CD4-positive, alpha-beta T cell treated with Interferon gamma for 1 hour (primary cell): Measurements from ENCODE around the gene CALHM3.

Source experiments
- DNase-seq: peaks from one replicate; pipeline ENCODE4 v3.0.0-alpha.2; 2020

CALHM3 gene

DNA sequence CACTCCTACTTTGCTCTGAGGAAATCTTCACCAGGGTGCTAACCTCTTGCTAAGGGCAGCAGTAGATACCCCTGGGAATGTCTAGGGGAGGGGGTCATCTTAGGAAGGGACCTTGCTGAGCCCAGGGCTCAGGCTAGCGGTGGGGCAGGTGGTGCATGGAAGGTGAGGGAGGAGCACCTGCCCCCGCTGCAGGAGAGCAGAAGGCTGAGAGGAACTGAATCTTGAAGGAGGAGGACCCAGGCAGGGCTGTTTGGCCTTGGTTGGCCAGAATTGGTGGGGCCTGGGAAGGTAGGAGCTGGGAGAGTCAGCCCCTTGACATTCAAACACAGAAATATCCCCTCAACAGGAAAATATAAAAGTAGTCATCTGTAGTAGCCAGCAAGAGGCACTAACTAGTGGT, 7.0 kb downstream of the CALHM3 start:
- no peak for DNase-seq

DNA sequence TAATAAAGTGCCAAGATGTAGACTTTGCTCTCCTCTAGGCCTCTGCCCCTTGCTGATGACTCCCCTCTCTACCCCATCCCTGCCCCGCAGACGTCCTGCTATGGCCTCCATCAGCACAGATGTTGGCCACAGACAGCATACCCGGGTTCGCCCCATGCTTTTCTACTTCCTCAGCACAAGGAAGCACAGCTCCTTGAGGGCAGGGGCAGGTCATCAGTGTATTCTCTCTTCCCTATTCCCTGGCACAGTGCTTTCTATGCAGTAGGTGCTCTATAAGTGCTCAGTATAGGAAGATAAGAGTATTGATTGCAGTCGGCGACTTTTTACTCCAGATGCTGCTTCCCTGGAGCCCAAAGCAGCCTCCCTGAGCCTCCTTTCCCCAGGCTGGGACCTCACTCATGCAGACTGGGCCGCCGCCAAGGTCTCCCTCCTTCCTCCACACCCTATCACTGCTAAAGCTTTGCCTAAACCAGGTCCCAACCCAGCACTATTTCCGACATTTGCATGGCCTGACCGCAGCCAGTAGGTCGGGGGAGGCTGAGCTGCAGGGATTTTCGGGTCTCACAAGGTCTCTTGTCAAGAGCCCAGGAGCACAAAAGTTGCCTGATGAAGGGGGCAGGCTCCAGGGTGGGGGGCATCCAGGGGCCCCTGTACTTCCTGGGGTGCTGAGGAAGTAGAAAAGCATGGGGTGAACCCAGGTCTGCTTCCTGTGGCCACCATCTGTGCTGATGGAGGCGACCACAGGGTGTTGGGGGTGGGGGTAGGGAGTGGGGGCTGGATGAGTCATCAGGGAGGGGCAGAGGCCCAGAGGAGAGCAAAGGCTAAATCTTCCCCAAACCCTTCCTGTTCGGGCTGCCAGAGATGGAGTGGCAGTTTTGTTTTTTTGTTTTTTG, 8.0 kb downstream of the CALHM3 start:
- peak; percentile 78 for DNase-seq

DNA sequence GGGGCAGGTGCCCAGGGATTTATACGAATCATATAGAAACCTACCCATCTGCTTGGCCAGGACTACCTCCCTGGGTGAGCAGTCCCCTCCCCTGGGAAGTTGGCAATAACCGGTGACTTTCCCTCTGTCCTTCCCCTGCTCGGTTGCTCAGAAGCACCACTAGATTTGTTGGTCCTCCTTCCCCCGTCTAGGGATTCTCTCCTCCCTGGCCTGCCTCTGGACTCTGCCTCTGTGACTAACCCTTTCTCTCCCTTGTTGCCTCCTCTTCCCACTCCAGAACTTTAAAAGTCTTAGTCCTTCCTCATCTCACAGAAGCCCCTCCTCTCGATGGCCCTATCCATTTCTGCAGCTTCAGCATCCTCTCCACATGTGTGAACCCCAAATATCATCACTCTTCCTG, 9.8 kb downstream of the CALHM3 start:
- no peak for DNase-seq

DNA sequence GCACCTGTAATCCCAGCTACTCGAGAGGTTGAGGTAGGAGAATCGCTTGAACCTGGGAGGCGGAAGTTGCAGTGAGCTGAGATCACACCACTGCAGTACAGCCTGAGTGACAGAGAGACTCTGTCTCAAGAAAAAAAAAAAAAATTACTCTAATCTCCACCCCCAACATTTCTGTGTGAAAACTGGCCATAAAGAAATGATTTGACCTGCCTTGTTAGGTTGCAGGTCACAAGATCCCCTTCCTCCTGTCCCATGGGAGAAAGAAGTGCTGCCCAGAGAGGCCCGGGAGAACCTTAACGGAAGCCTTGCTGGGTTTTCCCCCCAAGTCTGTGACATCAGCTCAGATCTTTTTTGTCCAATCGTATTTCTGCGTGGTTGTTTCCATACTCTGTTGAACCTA, 11.6 kb downstream of the CALHM3 start:
- peak; percentile 34 for DNase-seq

DNA sequence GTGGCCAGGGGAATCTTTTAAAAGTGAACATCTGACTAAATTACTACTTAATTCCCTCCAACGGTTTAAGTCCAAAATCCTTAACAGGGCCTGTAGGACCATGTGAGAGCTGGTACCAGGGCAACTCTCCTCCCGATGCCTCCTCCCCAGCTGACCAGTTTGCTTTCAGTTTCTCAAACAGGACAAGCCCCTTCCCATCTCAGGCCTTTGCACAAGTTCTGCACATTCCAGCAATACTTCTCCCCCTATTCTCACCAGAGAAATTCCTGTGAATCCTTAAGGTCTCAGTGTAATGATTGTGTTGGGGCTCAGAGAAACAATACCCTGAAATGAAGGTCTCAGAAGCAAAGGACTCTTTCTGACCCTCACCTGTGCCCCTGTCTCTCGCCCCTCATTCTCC, 12.3 kb downstream of the CALHM3 start:
- no peak for DNase-seq

DNA sequence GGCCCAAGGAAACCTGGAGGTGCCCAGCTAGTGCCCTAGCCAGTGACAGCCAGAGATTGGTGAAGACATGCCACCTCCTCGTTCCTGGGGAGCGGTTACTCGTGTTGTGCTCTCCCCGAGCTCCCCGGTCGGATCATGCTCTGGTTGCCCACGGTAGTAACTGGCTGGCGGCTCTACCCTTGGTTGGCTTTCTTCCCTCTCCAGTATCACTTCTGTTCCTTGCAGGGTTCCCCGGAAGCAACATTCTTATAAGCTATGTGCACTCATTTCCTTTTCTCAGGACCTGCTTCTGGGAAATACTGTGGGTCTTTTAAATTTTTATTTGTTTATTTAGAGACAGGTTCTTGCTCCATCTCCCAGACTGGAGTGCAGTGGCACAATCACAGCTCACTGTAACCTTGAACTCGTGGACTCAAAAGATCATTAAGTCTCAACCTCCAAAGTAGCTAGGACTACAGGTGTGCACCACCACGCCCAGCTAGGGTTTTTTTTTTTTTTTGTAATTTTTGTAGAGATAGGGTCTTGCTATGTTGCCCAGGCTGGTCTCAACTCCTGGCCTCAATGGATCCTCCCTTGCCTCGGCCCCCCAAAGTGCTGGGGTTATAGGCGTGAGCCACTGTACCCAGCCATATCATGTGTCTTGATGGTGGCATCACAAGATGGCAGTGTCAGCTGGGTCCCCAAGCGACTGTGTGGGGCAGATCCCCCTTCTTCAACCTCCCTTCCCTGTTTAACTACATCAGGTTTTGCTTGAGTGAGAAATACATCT, 13.4 kb downstream of the CALHM3 start:
- DNase-seq, result peak; percentile 43

DNA sequence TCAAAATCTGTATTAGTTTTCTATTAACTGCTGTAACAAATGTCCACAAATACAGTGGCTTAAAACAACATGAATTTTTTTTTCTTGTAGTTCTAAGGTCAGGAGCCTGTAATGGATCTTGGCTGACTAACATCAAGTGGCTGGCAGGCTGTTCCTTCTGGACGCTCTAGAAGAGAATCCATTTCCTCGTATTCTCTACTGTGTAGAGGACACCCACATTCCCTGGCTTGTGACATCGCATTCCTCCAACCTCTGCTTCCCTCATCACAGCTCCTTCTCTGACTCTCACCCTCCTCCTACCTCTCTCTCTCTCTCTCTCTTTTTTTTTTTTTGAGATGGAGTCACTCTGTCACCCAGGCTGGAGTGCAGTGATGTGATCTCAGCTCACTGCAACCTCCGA, 15.5 kb downstream of the CALHM3 start:
- DNase-seq, result no peak

DNA sequence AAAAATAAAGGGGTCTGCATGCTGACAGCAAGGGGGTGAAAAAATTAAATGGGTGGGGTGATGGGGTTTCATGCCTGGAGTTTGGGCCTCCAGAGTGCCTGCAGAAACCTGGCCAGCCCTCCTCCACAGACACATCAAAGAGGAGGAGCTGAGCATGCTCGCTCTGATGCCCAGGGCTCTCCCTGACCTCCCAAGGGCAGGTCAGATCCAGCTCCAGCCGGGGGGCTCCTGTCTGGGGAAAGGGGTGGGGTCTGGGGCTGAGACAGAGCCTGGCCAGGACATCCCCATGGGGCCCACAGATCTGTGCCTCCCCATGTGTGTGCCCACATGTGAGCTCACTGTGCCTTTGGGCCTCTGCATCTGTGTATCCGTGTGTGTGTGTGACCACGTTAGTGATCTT, 19.4 kb downstream of the CALHM3 start:
- no peak for DNase-seq

DNA sequence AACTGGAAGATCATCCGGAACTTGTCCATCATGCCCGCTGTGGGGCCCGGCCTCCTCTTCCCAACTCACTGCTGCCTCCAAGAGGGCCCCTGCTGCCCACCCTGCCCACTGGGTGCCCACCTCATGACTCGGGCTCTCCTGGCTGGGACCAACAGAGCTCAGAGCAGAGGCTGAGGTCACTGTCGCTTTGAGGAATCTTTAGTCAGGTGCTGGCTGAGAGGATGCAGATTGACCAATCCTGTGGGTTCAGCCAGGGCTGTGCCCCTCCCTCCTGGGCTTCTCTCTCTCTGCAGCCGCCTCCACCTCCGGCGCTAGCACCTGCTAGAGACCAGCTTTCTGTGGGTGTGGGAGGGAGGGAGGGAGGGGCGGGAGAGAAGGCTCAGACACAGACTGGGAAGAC, 20.3 kb downstream of the CALHM3 start, which contains the start of gene CALHM1:
Gene CALHM1 (minus strand): TSS at position 181 of the 400 bp plus-strand sequence. CDS start 149 bp downstream, at position 32.
- DNase-seq, result peak; percentile 7

DNA sequence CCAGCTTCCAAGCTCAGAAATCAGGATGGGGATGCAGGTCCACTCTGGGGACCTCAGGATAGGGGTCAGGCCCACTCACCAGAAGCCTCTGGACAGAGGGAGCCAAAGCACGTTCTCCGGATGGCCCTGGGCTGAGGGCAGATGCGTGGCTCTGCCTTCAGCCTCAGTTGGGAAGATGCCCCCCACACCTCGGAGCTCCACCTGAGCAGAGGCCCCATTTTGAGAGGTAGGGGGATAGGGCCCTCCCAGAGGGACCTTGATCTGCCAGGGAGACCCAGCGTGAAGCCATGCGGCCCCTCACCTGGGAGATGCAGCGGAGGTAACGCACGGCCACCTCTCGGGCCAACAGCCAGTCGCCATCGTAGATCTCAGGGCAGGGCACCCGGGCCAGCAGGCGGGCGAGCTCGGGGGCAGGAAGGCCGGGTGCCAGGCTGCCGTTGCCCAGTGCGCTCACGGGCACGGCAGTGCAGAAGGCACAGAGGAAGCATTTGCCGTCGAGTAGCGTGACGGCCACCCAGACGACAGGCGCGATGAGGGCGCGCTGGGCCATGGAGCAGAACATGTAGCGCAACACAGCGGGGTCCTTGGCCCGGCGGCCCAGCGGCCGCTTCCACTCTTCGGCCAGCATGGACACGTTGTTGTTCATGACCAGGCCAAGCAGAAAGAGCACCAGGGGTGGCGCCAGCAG, 21.0 kb downstream of the CALHM3 start:
- DNase-seq, result no peak

DNA sequence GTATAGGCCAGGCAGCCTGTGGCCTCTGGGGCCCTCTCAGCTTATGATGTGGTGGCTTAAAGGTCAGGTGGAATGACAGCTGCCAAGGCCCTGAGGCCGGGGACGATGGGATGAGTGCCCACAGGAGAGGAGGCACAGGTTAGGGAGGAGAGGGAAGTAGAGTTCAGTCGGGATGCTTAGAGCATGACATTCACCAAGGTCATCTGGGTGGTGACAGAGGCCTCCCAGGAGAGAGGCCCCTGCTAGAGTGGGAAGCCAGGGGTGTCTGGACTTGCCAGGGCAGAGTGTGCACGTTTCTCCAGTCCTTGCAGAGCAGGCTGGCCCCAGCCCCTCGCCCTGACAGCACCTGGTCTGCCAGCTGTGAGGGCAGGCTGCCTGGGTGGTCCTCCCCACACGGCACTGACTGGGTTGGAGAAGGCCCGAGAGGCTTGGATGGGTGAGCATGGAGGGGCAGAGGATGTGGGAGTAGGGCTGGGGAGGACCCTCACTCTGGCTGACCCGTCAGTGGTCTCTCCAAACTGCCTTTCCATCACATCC, 21.8 kb downstream of the CALHM3 start:
- DNase-seq, result no peak

DNA sequence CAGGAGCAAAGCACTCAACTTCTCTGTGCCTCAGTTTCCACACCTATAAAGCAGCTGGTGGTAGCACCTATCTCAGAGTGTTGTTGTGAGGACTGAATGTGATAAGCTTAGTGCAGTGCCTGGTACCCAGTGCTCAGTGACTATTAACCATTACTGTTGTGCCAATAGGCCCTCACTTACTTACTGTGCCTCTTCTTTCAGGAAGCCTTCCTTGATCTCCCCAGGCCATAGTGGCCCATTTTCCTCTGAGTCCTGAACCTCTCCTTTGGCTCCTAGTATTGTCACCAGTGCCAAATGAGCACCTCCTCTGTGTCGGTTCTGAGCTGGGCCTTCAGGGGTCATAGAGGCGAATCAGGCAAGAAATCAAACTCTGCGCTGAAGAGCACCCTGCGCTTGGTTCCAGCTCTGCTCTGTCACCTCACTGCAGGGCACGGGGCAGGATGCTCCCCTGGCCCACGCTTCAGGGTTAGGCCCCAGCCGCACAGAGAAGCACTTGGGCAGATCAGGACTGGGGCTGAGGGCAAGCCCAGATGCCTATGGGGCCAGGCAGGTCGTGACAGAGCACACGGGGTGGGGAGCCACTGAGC, 22.9 kb downstream of the CALHM3 start:
- DNase-seq, result no peak

DNA sequence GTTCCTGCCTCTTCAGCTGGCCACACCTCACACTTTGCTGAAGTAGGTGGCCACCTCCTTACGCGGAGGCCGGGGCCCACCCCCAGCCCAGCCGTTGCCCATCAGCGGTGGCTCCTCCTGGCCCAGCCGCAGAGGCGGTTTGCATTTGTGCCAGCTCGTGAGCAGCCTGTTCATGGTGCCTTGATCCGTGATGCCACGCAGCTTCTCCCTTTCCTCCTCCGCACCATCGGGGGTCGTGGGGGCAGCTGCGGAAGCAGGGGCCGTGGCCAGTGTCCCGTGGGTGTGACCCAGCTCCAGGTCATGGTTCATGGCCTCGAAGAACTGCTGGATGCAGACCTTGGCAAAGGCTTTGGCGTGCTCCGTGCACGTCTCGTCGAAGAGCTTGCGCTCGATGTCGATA, 23.8 kb downstream of the CALHM3 start:
- no peak for DNase-seq

DNA sequence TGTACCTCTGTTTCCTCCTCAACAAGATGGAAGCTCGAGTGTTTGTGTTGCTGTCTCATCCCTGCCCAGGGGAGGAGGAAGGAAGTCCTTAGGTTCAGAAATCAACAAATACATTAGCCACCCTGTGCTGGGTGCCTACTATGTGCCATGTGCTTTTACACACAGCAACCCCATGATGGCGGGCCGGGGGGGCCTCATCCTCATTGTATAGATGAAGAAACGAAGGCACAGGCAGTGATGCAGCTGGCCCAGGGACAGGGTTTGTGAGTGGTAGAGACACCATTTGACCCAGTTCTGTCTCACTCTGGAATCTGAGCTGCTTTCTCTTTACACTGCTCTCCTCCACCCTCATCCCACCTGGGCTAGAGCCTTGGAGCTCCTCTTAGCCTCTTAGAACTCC, 25.0 kb downstream of the CALHM3 start:
- no peak for DNase-seq

DNA sequence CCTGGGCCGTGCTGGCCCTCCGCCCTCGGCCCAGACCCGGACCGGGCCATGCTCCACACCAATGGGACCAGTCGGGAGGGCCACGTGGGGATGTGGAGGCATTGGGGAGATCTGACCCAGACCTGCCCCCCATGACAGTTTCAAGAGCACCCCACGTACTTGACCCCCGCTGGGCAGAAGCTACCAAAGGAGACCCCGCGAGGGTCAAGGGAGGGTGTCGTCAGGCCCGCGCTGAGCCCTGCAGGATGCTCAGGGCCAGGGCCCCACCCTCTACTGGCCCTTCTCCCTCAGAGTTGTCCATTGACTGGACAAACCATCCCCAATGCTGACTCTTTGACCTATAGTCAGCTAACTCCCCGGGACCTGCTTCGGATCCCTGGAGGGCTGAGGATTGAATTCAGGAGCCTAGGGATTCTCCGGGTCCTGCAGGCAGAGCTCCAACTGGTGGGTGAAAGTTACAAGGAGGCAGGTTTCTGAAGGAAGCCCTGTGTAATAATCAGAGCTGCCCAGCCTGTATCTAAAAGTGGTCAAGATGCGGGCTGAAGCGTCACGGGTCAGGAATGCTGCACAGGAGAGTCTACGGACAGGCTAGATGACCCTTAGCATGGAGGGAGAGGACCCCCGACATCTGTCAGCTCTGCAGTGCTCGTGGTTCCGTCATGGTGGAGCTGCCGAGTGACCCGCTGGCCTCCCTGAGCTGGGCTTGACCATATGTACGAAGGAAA, 26.4 kb downstream of the CALHM3 start:
- no peak for DNase-seq

DNA sequence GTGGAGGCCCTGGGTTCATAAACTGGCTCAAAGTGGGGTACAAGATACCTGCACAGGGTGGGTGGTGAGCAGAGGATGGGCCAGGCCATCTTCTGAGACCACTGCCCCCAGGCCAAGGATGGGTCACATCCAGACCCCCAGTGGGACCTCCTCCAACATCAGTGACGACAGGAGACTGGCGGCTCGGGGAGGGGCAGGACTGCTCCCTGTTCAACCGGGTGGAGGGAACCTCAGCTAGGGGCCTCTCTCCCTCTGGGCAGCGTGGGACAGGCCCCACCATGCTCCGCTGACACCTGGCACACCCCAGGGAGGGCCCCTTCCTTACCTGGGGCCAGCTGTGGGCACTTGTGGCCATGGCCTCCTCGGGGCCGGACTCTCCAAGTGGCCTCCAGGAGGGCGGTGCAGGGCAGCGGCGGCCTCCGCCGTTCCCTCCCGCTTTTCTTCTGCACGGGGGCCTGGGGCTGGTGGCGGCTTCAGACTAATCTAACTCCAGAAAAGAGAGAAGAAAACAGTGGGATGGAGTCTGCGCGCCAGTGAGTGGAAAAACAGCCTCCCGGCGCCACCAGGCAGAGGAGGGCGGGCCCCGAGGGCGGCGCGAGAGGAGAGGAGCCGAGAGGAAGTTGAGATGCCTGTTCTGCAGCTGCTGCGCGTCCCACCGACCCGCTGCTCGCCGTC, 27.1 kb downstream of the CALHM3 start, which contains the start of gene CALHM2:
Gene CALHM2 (minus strand): TSS at position 540 of the 675 bp plus-strand sequence. CDS start 2,429 bp downstream, outside the sequence.
- peak; percentile 38 for DNase-seq

DNA sequence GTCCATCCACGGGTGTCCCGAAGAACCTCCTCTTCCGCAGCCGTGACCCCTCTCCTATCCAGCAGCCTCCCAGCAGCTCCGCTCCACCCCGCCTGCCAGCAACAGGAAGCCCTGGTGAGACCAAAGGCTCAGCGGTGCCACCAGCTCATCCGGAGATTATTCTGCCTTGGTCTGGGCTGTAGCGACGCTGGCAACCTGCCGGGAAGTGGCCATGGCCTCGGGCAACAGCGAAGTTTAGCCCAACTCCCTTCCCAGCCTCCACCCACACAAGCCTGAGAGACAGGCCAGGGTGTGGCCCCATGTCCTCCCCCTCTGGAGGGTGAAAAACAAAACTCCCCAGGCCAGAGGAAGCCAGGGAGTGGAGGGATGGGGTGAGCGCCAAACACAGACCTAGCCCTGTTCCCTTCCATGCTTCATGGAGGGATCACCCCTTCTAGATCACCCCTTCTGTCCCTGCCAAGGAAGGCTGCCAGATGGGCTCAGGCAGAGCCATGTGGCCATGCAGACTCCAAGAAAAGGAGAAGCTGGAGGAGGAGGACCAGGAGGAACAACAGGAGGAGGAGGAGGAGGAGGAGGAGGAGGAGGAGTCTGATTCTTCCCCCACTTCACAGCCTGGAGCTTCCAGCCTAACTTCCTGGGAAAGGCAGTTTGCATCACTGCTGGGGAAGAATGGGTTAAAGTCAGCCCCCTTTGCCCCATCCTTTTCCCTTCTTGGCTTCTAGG, 27.8 kb downstream of the CALHM3 start:
- peak; percentile 30 for DNase-seq

DNA sequence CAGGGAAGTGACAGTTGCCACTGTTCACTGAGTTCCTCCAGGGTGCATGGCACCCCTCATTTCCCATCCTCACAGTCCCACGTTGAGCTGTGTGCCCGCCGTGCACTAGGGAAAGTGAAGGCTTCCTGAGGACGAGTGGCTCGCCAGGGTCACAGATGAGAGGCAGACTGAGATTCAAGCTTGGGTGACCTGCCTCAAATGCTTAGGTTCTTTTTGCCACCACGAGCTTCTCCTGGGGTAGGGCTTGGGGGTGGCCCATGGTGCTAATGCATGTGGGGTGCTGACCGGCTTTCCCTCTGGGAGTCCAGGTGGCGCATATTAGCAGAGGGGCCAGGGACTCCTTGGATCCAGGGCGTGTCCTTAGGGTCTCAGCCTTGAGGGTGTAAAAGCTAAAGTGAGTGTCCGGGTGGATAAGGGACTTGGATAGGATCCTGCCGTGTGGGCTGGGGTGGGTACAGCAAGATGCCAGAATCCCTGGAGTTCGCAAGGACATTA, 28.8 kb downstream of the CALHM3 start:
- DNase-seq, result no peak

DNA sequence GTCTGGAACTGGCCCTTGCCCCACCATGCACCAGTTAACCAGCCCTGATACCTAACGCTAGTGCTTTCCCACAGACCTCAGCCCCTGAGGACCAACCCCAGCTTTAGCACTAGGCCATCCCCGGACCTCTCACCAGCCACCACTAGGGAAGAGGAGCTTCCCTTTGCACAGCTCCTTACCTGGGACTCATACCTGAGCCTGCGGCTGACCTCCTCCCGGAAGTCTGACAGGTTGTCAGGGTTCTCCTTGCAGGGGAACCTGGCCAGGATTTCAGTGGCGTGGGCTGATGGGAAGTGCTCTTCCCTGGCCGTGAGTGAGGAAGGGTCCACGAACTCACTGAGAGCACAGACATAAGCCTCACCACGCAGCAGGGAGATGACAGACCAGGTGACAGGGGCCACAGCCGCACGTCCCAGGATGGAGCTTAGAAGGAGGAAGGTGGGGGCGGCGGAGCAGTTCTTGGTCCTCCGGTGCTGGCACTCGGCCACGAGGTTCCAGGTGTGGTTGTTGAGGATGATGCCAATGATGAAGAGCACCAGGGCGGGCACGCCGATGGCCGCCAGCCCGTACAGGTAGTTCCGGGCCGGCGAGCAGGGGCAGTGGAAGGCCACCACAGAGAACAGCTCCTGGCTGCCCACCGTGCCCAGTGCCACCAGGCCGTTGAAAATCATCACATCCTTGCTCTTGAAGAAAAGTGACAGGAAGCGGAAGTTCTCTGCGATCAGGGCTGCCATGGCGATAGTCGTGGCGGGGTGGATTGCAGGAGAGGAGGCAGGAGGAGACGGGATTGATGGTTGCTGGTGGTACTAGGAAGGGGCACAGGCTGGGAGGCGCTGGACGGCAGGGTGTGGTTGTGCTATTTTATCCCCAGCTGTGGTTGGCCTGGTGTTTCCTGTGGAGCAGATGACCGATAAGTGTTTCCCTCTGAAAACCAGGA, 29.6 kb downstream of the CALHM3 start:
- no peak for DNase-seq
